Activated naive CD4-positive, alpha-beta T cell treated with anti-CD3 and anti-CD28 coated beads for 36 hours (primary cell): ENCODE results near the gene NCOA1. TPM values are rescaled to one million over a fixed set of nuclear protein-coding genes. Genes with fewer than 3 reads are reported as not detected.

Experiments
- CTCF ChIA-PET: fragments of 350-600 bp; sonication (Branson Sonifier 250); formaldehyde crosslinking; loops from one replicate; lab custom pipeline; 2021; ENCODE audit warnings: antibody characterized with exemption; lab: Charles Lee
- DNase-seq: peaks from one replicate; pipeline ENCODE4 v3.0.0-alpha.2; 2020
- H3K27ac Mint-ChIP-seq: one replicate; pipeline ENCODE4 v1.8.0; 2021; ENCODE audit warnings: mild to moderate bottlenecking, mixed read lengths
- H3K27me3 Mint-ChIP-seq: one replicate; pipeline ENCODE4 v1.8.0; 2021; ENCODE audit warnings: low read depth, mixed read lengths
- H3K36me3 Mint-ChIP-seq: one replicate; pipeline ENCODE4 v1.8.0; 2021; ENCODE audit warnings: low read depth, mixed read lengths
- H3K4me1 Mint-ChIP-seq: one replicate; pipeline ENCODE4 v1.8.0; 2021; ENCODE audit warnings: low read depth, mixed read lengths
- H3K4me3 Mint-ChIP-seq: one replicate; pipeline ENCODE4 v1.8.0; 2021; ENCODE audit warnings: mild to moderate bottlenecking, moderate library complexity, mixed read lengths
- H3K9me3 Mint-ChIP-seq: one replicate; pipeline ENCODE4 v1.8.0; 2021; ENCODE audit warnings: mixed read lengths
- intact Hi-C: fragments of 100-400 bp; cut with micrococcal nuclease; formaldehyde crosslinking; loops from one replicate; pipeline ENCODE4 v1.15.1; 2023
- total RNA-seq, 2 experiments: library from RNA; stranded (reverse); gene quantifications; one replicate each; pipeline ENCODE4 v1.2.3, GENCODE V29; 2021

The NCOA1 gene
- total RNA-seq, 2 experiments from 2014 or later = 14.0 to 15.4 TPM

DNA sequence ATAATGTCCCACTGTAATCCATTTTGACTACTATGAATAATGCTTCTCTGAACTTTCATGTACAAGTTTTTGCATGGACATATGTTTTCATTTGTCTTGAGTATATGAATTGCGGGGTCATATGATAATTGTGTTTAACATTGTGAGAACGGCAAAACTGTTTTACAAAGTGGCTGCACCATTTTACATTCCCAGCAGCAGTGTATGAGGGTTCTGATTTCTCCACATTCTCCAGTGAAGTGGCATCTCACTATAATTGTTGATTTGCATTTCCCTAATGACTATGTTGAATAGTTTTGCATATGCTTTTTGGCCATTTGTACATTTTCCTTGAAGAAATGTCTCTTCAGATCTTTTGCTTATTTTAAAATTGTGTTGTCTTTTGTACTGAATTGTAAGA, 20.1 kb downstream of the NCOA1 start:
- Mint-ChIP-seq H3K4me1 (peaks cover 65% of the 10 kb centered on the region), H3K27me3 (no peaks in the 10 kb centered on the region), H3K9me3 (no peaks in the 10 kb centered on the region), H3K27ac (no peak overlapping the region), H3K36me3 (no peaks in the 10 kb centered on the region), H3K4me3 (no peak overlapping the region)
- CTCF ChIA-PET = no interaction called here
- intact Hi-C loops = no loop called here
- no peak for DNase-seq

DNA sequence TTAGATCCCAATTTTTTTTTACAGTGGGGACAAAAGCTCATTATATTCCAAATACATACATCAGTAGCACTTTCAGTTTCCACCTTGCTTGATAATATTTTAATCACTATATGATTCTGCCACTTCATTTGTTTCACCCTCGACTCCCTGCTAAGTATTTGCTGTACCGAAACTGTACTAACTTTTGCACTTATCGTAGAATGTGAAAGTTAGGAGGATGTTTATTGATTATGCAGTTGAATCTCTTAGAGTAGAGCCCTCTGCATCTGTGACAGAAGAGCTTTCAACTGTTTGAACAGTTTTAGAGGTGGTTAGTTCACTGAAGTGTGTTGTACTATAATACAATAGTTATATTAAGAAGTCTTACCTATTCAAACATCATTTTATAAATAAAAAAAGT, 20.8 kb downstream of the NCOA1 start:
- no peaks in the 10 kb centered on the region for H3K9me3 Mint-ChIP-seq
- no peak overlapping the region for H3K4me3 Mint-ChIP-seq
- H3K27me3 Mint-ChIP-seq = no peaks in the 10 kb centered on the region
- H3K27ac Mint-ChIP-seq = no peak overlapping the region
- no peak for DNase-seq
- intact Hi-C loops = loop anchor here (1.0 kb wide), 1 partner anchor 10 kb away; no protein-coding TSS in a partner anchor
- CTCF ChIA-PET = interaction anchor here (0.9 to 1.9 kb wide), 3 partner anchors 8 to 20 kb away, joined by 4 to 8 read pairs (median 6); no protein-coding TSS in a partner anchor
- no peaks in the 10 kb centered on the region for H3K36me3 Mint-ChIP-seq
- H3K4me1 Mint-ChIP-seq = peaks cover 63% of the 10 kb centered on the region

GRCh38 chr2:24512404-24512803, 21.4 kb downstream of the NCOA1 start:
- no peaks in the 10 kb centered on the region for H3K9me3 Mint-ChIP-seq
- no peaks in the 10 kb centered on the region for H3K27me3 Mint-ChIP-seq
- peaks cover 63% of the 10 kb centered on the region for H3K4me1 Mint-ChIP-seq
- CTCF ChIA-PET = interaction anchor here (0.9 to 1.9 kb wide), 4 partner anchors 8 to 92 kb away, joined by 3 to 8 read pairs (median 5); no protein-coding TSS in a partner anchor
- intact Hi-C loops = loop anchor here (1.0 kb wide), 1 partner anchor 10 kb away; no protein-coding TSS in a partner anchor
- no peak overlapping the region for H3K4me3 Mint-ChIP-seq
- DNase-seq = no peak
- H3K36me3 Mint-ChIP-seq = no peaks in the 10 kb centered on the region
- no peak overlapping the region for H3K27ac Mint-ChIP-seq

GRCh38 chr2:24512831-24513230, 21.8 kb downstream of the NCOA1 start:
- Mint-ChIP-seq H3K27me3 (no peaks in the 10 kb centered on the region), H3K9me3 (no peaks in the 10 kb centered on the region), H3K4me3 (no peak overlapping the region), H3K4me1 (peaks cover 60% of the 10 kb centered on the region), H3K36me3 (no peaks in the 10 kb centered on the region), H3K27ac (no peak overlapping the region)
- no peak for DNase-seq
- CTCF ChIA-PET = interaction anchor here (0.9 to 1.9 kb wide), 4 partner anchors 8 to 92 kb away, joined by 3 to 8 read pairs (median 5); no protein-coding TSS in a partner anchor
- intact Hi-C loops = loop anchor here (1.0 kb wide), 1 partner anchor 9 kb away; no protein-coding TSS in a partner anchor

DNA sequence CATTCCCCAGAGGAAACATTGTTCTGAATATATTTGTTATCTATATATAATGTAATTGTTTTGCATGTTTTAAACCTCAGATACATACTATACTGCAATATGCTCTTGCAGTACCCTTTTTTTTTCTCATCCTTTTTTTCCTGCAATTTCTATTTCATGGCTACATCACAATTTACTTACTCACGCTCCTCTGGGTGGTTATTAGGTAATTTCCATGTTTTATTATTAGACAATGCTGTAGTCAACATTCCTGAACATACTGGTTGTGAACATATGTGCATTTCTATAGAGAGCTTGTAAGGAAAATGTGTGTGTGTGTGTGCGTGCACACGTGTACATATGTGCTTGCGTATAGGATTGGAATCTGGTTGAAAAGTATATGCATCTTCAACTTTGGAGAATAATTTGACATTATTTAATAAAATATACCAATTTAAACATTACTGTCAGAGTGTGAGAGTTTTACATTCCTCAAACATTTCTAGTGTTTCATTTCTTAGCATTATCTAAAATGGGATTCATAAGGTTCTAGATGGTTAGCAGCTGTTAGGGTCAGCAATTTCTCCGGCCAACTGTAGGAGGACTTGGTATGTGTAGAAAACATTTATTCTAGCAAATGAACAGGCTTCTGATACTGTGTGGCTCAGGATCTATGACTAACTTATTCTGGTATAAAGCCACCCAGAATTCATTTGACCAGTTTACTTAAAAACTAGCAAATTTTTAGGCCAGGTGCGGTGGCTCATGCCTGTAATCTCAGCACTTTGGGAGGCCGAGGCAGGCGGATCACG, 22.4 kb downstream of the NCOA1 start:
- Mint-ChIP-seq H3K27me3 (no peaks in the 10 kb centered on the region), H3K27ac (no peak overlapping the region), H3K36me3 (no peaks in the 10 kb centered on the region), H3K9me3 (no peaks in the 10 kb centered on the region), H3K4me1 (peaks cover 54% of the 10 kb centered on the region), H3K4me3 (no peak overlapping the region)
- DNase-seq = no peak
- intact Hi-C loops = no loop called here
- CTCF ChIA-PET = interaction anchor here (0.9 to 1.9 kb wide), 2 partner anchors 11 to 91 kb away, joined by 3 to 8 read pairs; no protein-coding TSS in a partner anchor

- Mint-ChIP-seq H3K36me3 (no peaks in the 10 kb centered on the region), H3K27me3 (no peaks in the 10 kb centered on the region), H3K27ac (no peak overlapping the region), H3K4me3 (no peak overlapping the region), H3K9me3 (no peaks in the 10 kb centered on the region), H3K4me1 (peaks cover 42% of the 10 kb centered on the region)
- DNase-seq = no peak
- intact Hi-C loops = no loop called here
- CTCF ChIA-PET = interaction anchor here (0.6 kb wide), 1 partner anchor 351 kb away, joined by 3 read pairs; no protein-coding TSS in a partner anchor
Observed at GRCh38 chr2:24514820-24515219, 23.8 kb downstream of the NCOA1 start.

GRCh38 chr2:24515335-24515734, 24.3 kb downstream of the NCOA1 start:
- H3K27me3 Mint-ChIP-seq = no peaks in the 10 kb centered on the region
- no peak overlapping the region for H3K27ac Mint-ChIP-seq
- intact Hi-C loops = no loop called here
- H3K4me1 Mint-ChIP-seq = peaks cover 42% of the 10 kb centered on the region
- H3K9me3 Mint-ChIP-seq = no peaks in the 10 kb centered on the region
- no peak overlapping the region for H3K4me3 Mint-ChIP-seq
- DNase-seq = no peak
- CTCF ChIA-PET = interaction anchor here (0.6 kb wide), 1 partner anchor 351 kb away, joined by 3 read pairs; no protein-coding TSS in a partner anchor
- no peaks in the 10 kb centered on the region for H3K36me3 Mint-ChIP-seq

- H3K36me3 Mint-ChIP-seq = no peaks in the 10 kb centered on the region
- intact Hi-C loops = no loop called here
- CTCF ChIA-PET = no interaction called here
- no peaks in the 10 kb centered on the region for H3K9me3 Mint-ChIP-seq
- H3K4me1 Mint-ChIP-seq = peaks cover 42% of the 10 kb centered on the region
- H3K4me3 Mint-ChIP-seq = no peak overlapping the region
- no peaks in the 10 kb centered on the region for H3K27me3 Mint-ChIP-seq
- DNase-seq = no peak
- H3K27ac Mint-ChIP-seq = no peak overlapping the region
Observed at GRCh38 chr2:24515831-24516230, 24.8 kb downstream of the NCOA1 start.

DNA sequence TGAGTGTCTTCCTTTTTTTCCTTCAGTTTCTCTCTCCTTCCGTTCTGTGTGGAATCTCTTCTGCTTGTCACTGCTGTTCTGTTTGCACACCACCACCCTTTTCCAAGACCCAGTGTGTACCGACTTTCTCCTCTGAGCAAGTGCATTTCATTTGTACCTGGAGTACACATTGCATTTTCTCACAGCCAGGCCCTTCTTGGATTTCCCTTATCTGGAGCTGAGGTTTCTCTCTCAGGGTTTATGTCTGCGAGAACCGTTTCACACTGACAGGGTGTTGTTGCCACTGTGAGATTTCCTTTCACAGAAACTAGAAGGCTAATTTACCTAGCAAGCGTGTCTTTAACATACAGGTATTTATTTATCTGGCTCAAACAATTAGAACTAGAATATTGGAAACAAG, 26.2 kb downstream of the NCOA1 start:
- no peak for DNase-seq
- CTCF ChIA-PET = no interaction called here
- Mint-ChIP-seq H3K9me3 (no peaks in the 10 kb centered on the region), H3K4me3 (no peak overlapping the region), H3K36me3 (no peaks in the 10 kb centered on the region), H3K4me1 (peaks cover 46% of the 10 kb centered on the region), H3K27me3 (no peaks in the 10 kb centered on the region), H3K27ac (no peak overlapping the region)
- intact Hi-C loops = no loop called here

- peaks cover 2% of the 10 kb centered on the region for H3K36me3 Mint-ChIP-seq
- H3K27ac Mint-ChIP-seq = no peak overlapping the region
- peaks cover 2% of the 10 kb centered on the region for H3K9me3 Mint-ChIP-seq
- H3K4me3 Mint-ChIP-seq = no peak overlapping the region
- CTCF ChIA-PET = interaction anchor here (1.7 kb wide), 1 partner anchor 8 kb away, joined by 6 read pairs; no protein-coding TSS in a partner anchor
- H3K27me3 Mint-ChIP-seq = no peaks in the 10 kb centered on the region
- no peak for DNase-seq
- intact Hi-C loops = loop anchor here (2.0 to 5.0 kb wide), 3 partner anchors 31 to 582 kb away; no protein-coding TSS in a partner anchor
- H3K4me1 Mint-ChIP-seq = peaks cover 41% of the 10 kb centered on the region
Observed at GRCh38 chr2:24520175-24520574, 29.1 kb downstream of the NCOA1 start.

- intact Hi-C loops = loop anchor here (2.0 to 5.0 kb wide), 3 partner anchors 29 to 581 kb away; no protein-coding TSS in a partner anchor
- peaks cover 40% of the 10 kb centered on the region for H3K4me1 Mint-ChIP-seq
- CTCF ChIA-PET = interaction anchor here (0.6 to 1.7 kb wide), 4 partner anchors 9 to 98 kb away, joined by 3 to 6 read pairs (median 4); no protein-coding TSS in a partner anchor
- DNase-seq = no peak
- H3K27ac Mint-ChIP-seq = peak overlapping the region; percentile 71
- peak overlapping the region; percentile 20 for H3K4me3 Mint-ChIP-seq
- H3K9me3 Mint-ChIP-seq = peaks cover 2% of the 10 kb centered on the region
- H3K27me3 Mint-ChIP-seq = no peaks in the 10 kb centered on the region
- peaks cover 2% of the 10 kb centered on the region for H3K36me3 Mint-ChIP-seq
Observed at GRCh38 chr2:24521162-24521857, 30.3 kb downstream of the NCOA1 start.
